IPS-15b (cell line): ENCODE results near the gene GPR62.
A peak's percentile ranks its signal among the peaks of the same experiment; 100 is the strongest.

Experiments used
- H3K27me3 ChIP-seq: one replicate; pipeline ENCODE4 v1.6.1; 2013; ENCODE audit warnings: low read length; ENCODE audit not compliant: control insufficient read depth, insufficient read depth
- H3K36me3 ChIP-seq: one replicate; pipeline ENCODE4 v1.6.1; 2013; ENCODE audit warnings: low read length; ENCODE audit not compliant: control insufficient read depth, insufficient read depth
- H3K4me1 ChIP-seq: one replicate; pipeline ENCODE4 v1.6.1; 2013; ENCODE audit warnings: mild to moderate bottlenecking, low read length; ENCODE audit not compliant: control insufficient read depth, insufficient read depth
- H3K4me3 ChIP-seq: one replicate; pipeline ENCODE4 v1.5.1; 2013; ENCODE audit warnings: low read depth, low read length
- H3K9ac ChIP-seq: one replicate; pipeline ENCODE4 v1.6.1; 2013; ENCODE audit warnings: low read depth, mild to moderate bottlenecking, low read length
- H3K9me3 ChIP-seq: one replicate; pipeline ENCODE4 v1.6.1; 2013; ENCODE audit warnings: mild to moderate bottlenecking, low read length; ENCODE audit not compliant: control insufficient read depth, insufficient read depth

Gene GPR62

GRCh38 chr3:51969841-51970240, 14.7 kb downstream of the GPR62 start:
- peaks cover 28% of the 10 kb centered on the region for H3K4me1 ChIP-seq
- H3K4me3 ChIP-seq = no peak overlapping the region
- no peaks in the 10 kb centered on the region for H3K9me3 ChIP-seq
- H3K9ac ChIP-seq = no peak overlapping the region
- peaks cover 23% of the 10 kb centered on the region for H3K27me3 ChIP-seq
- H3K36me3 ChIP-seq = peaks cover 5% of the 10 kb centered on the region

- H3K4me1 ChIP-seq = peaks cover 26% of the 10 kb centered on the region
Measured at GRCh38 chr3:51970606-51971300, 15.6 kb downstream of the GPR62 start.

GRCh38 chr3:51971350-51971749, 16.2 kb downstream of the GPR62 start:
- H3K4me1 ChIP-seq = peaks cover 21% of the 10 kb centered on the region

More at GRCh38 chr3:51970606-51971300, 15.6 kb downstream of the GPR62 start:
- Histone ChIP-seq H3K9ac (no peak overlapping the region), H3K4me3 (no peak overlapping the region), H3K27me3 (peaks cover 22% of the 10 kb centered on the region), H3K9me3 (no peaks in the 10 kb centered on the region), H3K36me3 (peaks cover 5% of the 10 kb centered on the region)

GRCh38 chr3:51974277-51974962, 19.2 kb downstream of the GPR62 start:
- Histone ChIP-seq H3K9ac (peak overlapping the region; percentile 70), H3K4me3 (peak overlapping the region; percentile 36), H3K9me3 (no peaks in the 10 kb centered on the region), H3K27me3 (peaks cover 32% of the 10 kb centered on the region), H3K36me3 (peaks cover 5% of the 10 kb centered on the region), H3K4me1 (peaks cover 10% of the 10 kb centered on the region)

More at GRCh38 chr3:51971350-51971749, 16.2 kb downstream of the GPR62 start:
- peaks cover 20% of the 10 kb centered on the region for H3K27me3 ChIP-seq
- H3K9me3 ChIP-seq = no peaks in the 10 kb centered on the region
- H3K36me3 ChIP-seq = peaks cover 5% of the 10 kb centered on the region
- no peak overlapping the region for H3K9ac ChIP-seq
- H3K4me3 ChIP-seq = no peak overlapping the region

GRCh38 chr3:51974963-51975851, 20.0 kb downstream of the GPR62 start, which contains the start of gene ABHD14A:
TSS of gene ABHD14A (plus strand) at chr3:51975064. CDS start at chr3:51975136, 72 bp downstream.
- H3K9ac ChIP-seq = peak within 1 kb of the TSS; percentile 70
- peaks cover 5% of the 10 kb centered on the region for H3K36me3 ChIP-seq
- H3K4me3 ChIP-seq = peak within 1 kb of the TSS; percentile 36
- peaks cover 32% of the 10 kb centered on the region for H3K27me3 ChIP-seq
- H3K4me1 ChIP-seq = peaks cover 10% of the 10 kb centered on the region
- H3K9me3 ChIP-seq = no peaks in the 10 kb centered on the region

GRCh38 chr3:51975852-51976549, 20.8 kb downstream of the GPR62 start:
- Histone ChIP-seq H3K36me3 (peaks cover 5% of the 10 kb centered on the region), H3K27me3 (peaks cover 32% of the 10 kb centered on the region), H3K4me3 (peak overlapping the region; percentile 36), H3K9ac (no peak overlapping the region), H3K4me1 (peaks cover 10% of the 10 kb centered on the region), H3K9me3 (no peaks in the 10 kb centered on the region)

- Histone ChIP-seq H3K4me1 (peaks cover 14% of the 10 kb centered on the region), H3K9ac (no peak overlapping the region)
Measured at GRCh38 chr3:51977446-51978142, 22.4 kb downstream of the GPR62 start.

GRCh38 chr3:51978143-51978502, 22.9 kb downstream of the GPR62 start:
- no peaks in the 10 kb centered on the region for H3K36me3 ChIP-seq
- no peaks in the 10 kb centered on the region for H3K9me3 ChIP-seq
- no peak overlapping the region for H3K9ac ChIP-seq
- peaks cover 15% of the 10 kb centered on the region for H3K4me1 ChIP-seq
- peaks cover 32% of the 10 kb centered on the region for H3K27me3 ChIP-seq
- no peak overlapping the region for H3K4me3 ChIP-seq

More at GRCh38 chr3:51977446-51978142, 22.4 kb downstream of the GPR62 start:
- no peaks in the 10 kb centered on the region for H3K9me3 ChIP-seq
- H3K4me3 ChIP-seq = no peak overlapping the region
- H3K36me3 ChIP-seq = no peaks in the 10 kb centered on the region
- peaks cover 32% of the 10 kb centered on the region for H3K27me3 ChIP-seq

- Histone ChIP-seq H3K36me3 (no peaks in the 10 kb centered on the region), H3K9me3 (no peaks in the 10 kb centered on the region), H3K4me3 (no peak overlapping the region), H3K27me3 (peaks cover 22% of the 10 kb centered on the region), H3K9ac (no peak overlapping the region), H3K4me1 (peaks cover 9% of the 10 kb centered on the region)
Measured at GRCh38 chr3:51980253-51980652, 25.1 kb downstream of the GPR62 start.

GRCh38 chr3:51982352-51982837, 27.2 kb downstream of the GPR62 start:
- no peaks in the 10 kb centered on the region for H3K9me3 ChIP-seq
- no peaks in the 10 kb centered on the region for H3K36me3 ChIP-seq
- H3K4me3 ChIP-seq = peak overlapping the region; percentile 84
- H3K27me3 ChIP-seq = peaks cover 7% of the 10 kb centered on the region
- H3K4me1 ChIP-seq = peaks cover 9% of the 10 kb centered on the region
- H3K9ac ChIP-seq = peak overlapping the region; percentile 39
